Measurements from ENCODE around the gene VWA2. TPM values are rescaled to one million over a fixed set of nuclear protein-coding genes. Genes with fewer than 3 reads are reported as not detected.

The VWA2 gene
- polyA plus RNA-seq, 3 donors = not detected

GRCh38 chr10:114328441-114328812 is 89.4 kb downstream of the VWA2 start:
- Histone ChIP-seq H3K4me2 (replicated peaks; ENCODE audit: extremely low read depth, low read length, poor library complexity, severe bottlenecking) (no peak overlapping the region), H4K20me1 (ENCODE audit: insufficient read depth, low read length) (no peaks in the 10 kb centered on the region), H3K36me3 (replicated peaks in 1 of 2; ENCODE audit: control insufficient read depth in 1 of 2, insufficient read depth in 2 of 2, low read length in 2 of 2) (no peaks in the 10 kb centered on the region), H3K9ac (ENCODE audit: insufficient read depth, low read length, poor library complexity, severe bottlenecking) (no peak overlapping the region), H3K4me3 (replicated peaks in 1 of 3; ENCODE audit: low read depth in 2 of 3, low read length in 3 of 3) (no peak overlapping the region), H3K27ac (ENCODE audit: low read depth in 1 of 2, low read length in 2 of 2) (no peak overlapping the region), H2AFZ (ENCODE audit: insufficient read depth, low read depth, low read length, poor library complexity, severe bottlenecking) (no peak overlapping the region), H3K79me2 (ENCODE audit: insufficient read depth, low read length) (no peaks in the 10 kb centered on the region), H3K9me3 (replicated peaks in 1 of 2; ENCODE audit: control insufficient read depth in 1 of 2, insufficient read depth in 1 of 2, low read length in 2 of 2) (no peaks in the 10 kb centered on the region), H3K4me1 (ENCODE audit: control insufficient read depth in 1 of 2, insufficient read depth in 2 of 2, low read length in 2 of 2) (no peaks in the 10 kb centered on the region), H3K27me3 (ENCODE audit: control insufficient read depth in 2 of 2, insufficient read depth in 2 of 2, low read length in 2 of 2) (no peaks in the 10 kb centered on the region)
- H3K27ac Mint-ChIP-seq = no peak overlapping the region
- TF ChIP-seq CTCF (IDR thresholded peaks at IDR 0.05) = no peak
- no peak overlapping the region for H3K4me3 Mint-ChIP-seq
- no peak for DNase-seq
- H3K36me3 Mint-ChIP-seq = no peaks in the 10 kb centered on the region
- peaks cover 0 to 6% (median 2%) of the 10 kb centered on the region in 3 donors for H3K27me3 Mint-ChIP-seq (ENCODE audit: low read depth in 3 of 3)
- intact Hi-C loops (cut with micrococcal nuclease) = no loop called here
- no peaks in the 10 kb centered on the region for H3K4me1 Mint-ChIP-seq
- WGBS (ENCODE audit: insufficient coverage) = 90% methylated on average over 4 of the region's 6 CpGs
- peaks cover 0 to 2% (median 0%) of the 10 kb centered on the region in 7 donors for H3K9me3 Mint-ChIP-seq

DNA sequence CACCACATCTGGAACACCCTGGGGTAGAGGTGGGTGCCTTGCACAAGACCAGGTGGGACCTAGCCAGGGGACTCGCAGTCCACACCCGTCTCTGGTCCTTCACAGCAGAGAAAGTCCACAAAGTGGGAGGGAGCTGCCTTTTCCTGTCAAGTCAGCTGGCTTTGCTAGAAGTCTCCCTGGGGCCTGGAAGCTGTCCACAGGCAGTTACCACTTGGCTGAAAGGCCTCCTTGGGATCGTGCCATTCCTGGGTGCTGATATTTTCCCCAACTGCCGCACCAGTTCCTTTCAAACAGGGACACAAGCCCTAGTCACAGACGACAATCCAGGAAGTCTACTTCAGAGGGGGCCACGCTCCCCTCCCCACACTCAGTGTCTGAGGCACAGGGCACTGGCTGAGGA is 89.8 kb downstream of the VWA2 start:
- no peak overlapping the region for H2AFZ ChIP-seq (ENCODE audit: insufficient read depth, low read depth, low read length, poor library complexity, severe bottlenecking)
- no peaks in the 10 kb centered on the region for H3K9me3 ChIP-seq (replicated peaks in 1 of 2; ENCODE audit: control insufficient read depth in 1 of 2, insufficient read depth in 1 of 2, low read length in 2 of 2)
- H3K27me3 ChIP-seq (ENCODE audit: control insufficient read depth in 2 of 2, insufficient read depth in 2 of 2, low read length in 2 of 2) = no peaks in the 10 kb centered on the region
- H3K27ac ChIP-seq (ENCODE audit: low read depth in 1 of 2, low read length in 2 of 2) = no peak overlapping the region
- H4K20me1 ChIP-seq (ENCODE audit: insufficient read depth, low read length) = no peaks in the 10 kb centered on the region
- DNase-seq = no peak
- H3K79me2 ChIP-seq (ENCODE audit: insufficient read depth, low read length) = no peaks in the 10 kb centered on the region
- Mint-ChIP-seq H3K4me3 (no peak overlapping the region), H3K9me3 (peaks cover 0 to 2% (median 0%) of the 10 kb centered on the region in 7 donors), H3K36me3 (no peaks in the 10 kb centered on the region), H3K4me1 (no peaks in the 10 kb centered on the region), H3K27me3 (ENCODE audit: low read depth in 3 of 3) (peaks cover 0 to 6% (median 3%) of the 10 kb centered on the region in 3 donors), H3K27ac (no peak overlapping the region)
- WGBS (ENCODE audit: insufficient coverage) = 93% methylated on average over 6 of the region's 6 CpGs
- no peaks in the 10 kb centered on the region for H3K4me1 ChIP-seq (ENCODE audit: control insufficient read depth in 1 of 2, insufficient read depth in 2 of 2, low read length in 2 of 2)
- H3K9ac ChIP-seq (ENCODE audit: insufficient read depth, low read length, poor library complexity, severe bottlenecking) = no peak overlapping the region
- H3K4me2 ChIP-seq (replicated peaks; ENCODE audit: extremely low read depth, low read length, poor library complexity, severe bottlenecking) = no peak overlapping the region
- intact Hi-C loops (cut with micrococcal nuclease) = no loop called here
- no peak for TF ChIP-seq CTCF (IDR thresholded peaks at IDR 0.05)
- H3K36me3 ChIP-seq (replicated peaks in 1 of 2; ENCODE audit: control insufficient read depth in 1 of 2, insufficient read depth in 2 of 2, low read length in 2 of 2) = no peaks in the 10 kb centered on the region
- H3K4me3 ChIP-seq (replicated peaks in 1 of 3; ENCODE audit: low read depth in 2 of 3, low read length in 3 of 3) = no peak overlapping the region

Data from CD14-positive monocyte (primary cell).